ENCODE results near the gene SCAPER.
"Not testable (repeated sequence)": the region's sequence is repeated elsewhere in the genome, so short reads cannot be mapped to it uniquely, and the experiment has no call there.

DNA sequence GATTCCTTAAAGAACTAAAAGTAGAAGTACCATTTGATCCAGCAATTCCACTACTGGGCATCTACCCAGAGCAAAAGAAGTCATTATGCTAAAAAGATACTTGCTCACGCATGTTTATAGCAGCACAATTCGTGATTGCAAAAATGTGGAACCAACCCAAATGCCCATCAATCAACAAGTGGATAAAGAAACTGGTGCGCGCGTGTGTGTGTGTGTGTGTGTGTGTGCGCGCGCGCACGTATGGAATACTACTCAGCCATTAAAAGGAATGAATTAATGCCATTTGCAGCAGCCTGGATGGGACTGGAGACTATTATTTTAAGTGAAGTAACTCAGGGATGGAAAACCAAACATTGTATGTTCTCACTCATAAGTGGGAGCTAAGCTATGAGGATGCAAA lies 394.5 kb downstream of the SCAPER start:
- TF ChIP-seq EZH2 (IDR thresholded peaks at IDR 0.05; ENCODE audit: borderline replicate concordance, low read depth, low read length, poor library complexity, severe bottlenecking) = not testable (repeated sequence)
- TF ChIP-seq, protein P1, sequence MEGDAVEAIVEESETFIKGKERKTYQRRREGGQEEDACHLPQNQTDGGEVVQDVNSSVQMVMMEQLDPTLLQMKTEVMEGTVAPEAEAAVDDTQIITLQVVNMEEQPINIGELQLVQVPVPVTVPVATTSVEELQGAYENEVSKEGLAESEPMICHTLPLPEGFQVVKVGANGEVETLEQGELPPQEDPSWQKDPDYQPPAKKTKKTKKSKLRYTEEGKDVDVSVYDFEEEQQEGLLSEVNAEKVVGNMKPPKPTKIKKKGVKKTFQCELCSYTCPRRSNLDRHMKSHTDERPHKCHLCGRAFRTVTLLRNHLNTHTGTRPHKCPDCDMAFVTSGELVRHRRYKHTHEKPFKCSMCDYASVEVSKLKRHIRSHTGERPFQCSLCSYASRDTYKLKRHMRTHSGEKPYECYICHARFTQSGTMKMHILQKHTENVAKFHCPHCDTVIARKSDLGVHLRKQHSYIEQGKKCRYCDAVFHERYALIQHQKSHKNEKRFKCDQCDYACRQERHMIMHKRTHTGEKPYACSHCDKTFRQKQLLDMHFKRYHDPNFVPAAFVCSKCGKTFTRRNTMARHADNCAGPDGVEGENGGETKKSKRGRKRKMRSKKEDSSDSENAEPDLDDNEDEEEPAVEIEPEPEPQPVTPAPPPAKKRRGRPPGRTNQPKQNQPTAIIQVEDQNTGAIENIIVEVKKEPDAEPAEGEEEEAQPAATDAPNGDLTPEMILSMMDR (conservative IDR thresholded peaks at IDR 0.05; ENCODE audit: low read depth, low read length) = not testable (repeated sequence)
